Fibroblast of gingiva (primary cell): ENCODE measurements around the gene NXPH4.

ENCODE experiments used
- DNase-seq: peaks from one replicate; pipeline ENCODE4 v3.0.0-alpha.2; 2011; ENCODE audit warnings: low read depth

The NXPH4 gene

GRCh38 chr12:57183939-57184725, 32.5 kb upstream of the NXPH4 start:
- no peak for DNase-seq

GRCh38 chr12:57185403-57185802, 31.2 kb upstream of the NXPH4 start:
- DNase-seq: no peak

GRCh38 chr12:57185906-57186508, 30.6 kb upstream of the NXPH4 start:
- no peak for DNase-seq

GRCh38 chr12:57187222-57188089, 29.1 kb upstream of the NXPH4 start:
- DNase-seq: no peak

GRCh38 chr12:57188090-57188425, 28.5 kb upstream of the NXPH4 start:
- DNase-seq: no peak

GRCh38 chr12:57190037-57190436, 26.6 kb upstream of the NXPH4 start:
- DNase-seq: no peak

- no peak for DNase-seq
Observed at GRCh38 chr12:57190821-57191220, 25.8 kb upstream of the NXPH4 start.

GRCh38 chr12:57191410-57191809, 25.2 kb upstream of the NXPH4 start:
- peak; percentile 68 for DNase-seq

GRCh38 chr12:57192920-57193319, 23.7 kb upstream of the NXPH4 start:
- DNase-seq: no peak

GRCh38 chr12:57193706-57194245, 22.8 kb upstream of the NXPH4 start:
- DNase-seq: no peak

- no peak for DNase-seq
Observed at GRCh38 chr12:57194253-57194652, 22.3 kb upstream of the NXPH4 start.

GRCh38 chr12:57195186-57195585, 21.4 kb upstream of the NXPH4 start:
- no peak for DNase-seq

GRCh38 chr12:57195611-57196371, 20.8 kb upstream of the NXPH4 start:
- no peak for DNase-seq

- no peak for DNase-seq
Observed at GRCh38 chr12:57196439-57196838, 20.2 kb upstream of the NXPH4 start.

GRCh38 chr12:57196956-57197355, 19.6 kb upstream of the NXPH4 start:
- DNase-seq: no peak

- DNase-seq: no peak
Observed at GRCh38 chr12:57198329-57198728, 18.3 kb upstream of the NXPH4 start.

GRCh38 chr12:57199191-57199590, 17.4 kb upstream of the NXPH4 start:
- DNase-seq: no peak

GRCh38 chr12:57200497-57200896, 16.1 kb upstream of the NXPH4 start:
- no peak for DNase-seq

GRCh38 chr12:57201219-57201618, 15.4 kb upstream of the NXPH4 start:
- no peak for DNase-seq

GRCh38 chr12:57201631-57202030, 15.0 kb upstream of the NXPH4 start:
- no peak for DNase-seq

- DNase-seq: no peak
Observed at GRCh38 chr12:57202321-57202720, 14.3 kb upstream of the NXPH4 start.

- no peak for DNase-seq
Observed at GRCh38 chr12:57203201-57203600, 13.4 kb upstream of the NXPH4 start.
